Urinary bladder (tissue), 4 donors: ENCODE results near the gene HYAL2. TPM values are rescaled to one million over a fixed set of nuclear protein-coding genes. Genes with fewer than 3 reads are reported as not detected.

ENCODE experiments used
- DNase-seq: peaks from one replicate; pipeline ENCODE4 v3.0.0-alpha.2; 2015; ENCODE audit errors: extremely low spot score
- H3K27ac ChIP-seq: one replicate; pipeline ENCODE4 v1.5.1; 2013; ENCODE audit warnings: low read depth, mild to moderate bottlenecking, moderate library complexity
- H3K36me3 ChIP-seq: one replicate; pipeline ENCODE4 v1.6.1; 2013; ENCODE audit warnings: mild to moderate bottlenecking, moderate library complexity; ENCODE audit not compliant: insufficient read depth
- H3K4me1 ChIP-seq: one replicate; pipeline ENCODE4 v1.6.1; 2013; ENCODE audit warnings: mild to moderate bottlenecking, moderate library complexity; ENCODE audit not compliant: insufficient read depth
- H3K4me3 ChIP-seq: one replicate; pipeline ENCODE4 v1.5.1; 2013; ENCODE audit warnings: low read depth, low read length
- WGBS: extraction: QIAGEN DNeasy Blood & Tissue Kit; methylation state at CpG from one replicate; pipeline ENCODE4 v1.1.7; 2013; 5-methylcytosine and 5-hydroxymethylcytosine counted together
- polyA plus RNA-seq: library from polyadenylated mRNA; stranded (reverse); fragments of 200-250 nt; gene quantifications from one replicate; pipeline ENCODE4 v1.2.3, GENCODE V29; 2013
- total RNA-seq: library from RNA; depleted of rRNA; stranded (reverse); fragments of >200 nt; gene quantifications from one replicate; pipeline ENCODE4 v1.2.3, GENCODE V29; 2014
- donor health status: healthy with polysubstance abuse.
- donor health status: healthy.

The HYAL2 gene
- 44.0 TPM for total RNA-seq
- 121 TPM for polyA plus RNA-seq

DNA sequence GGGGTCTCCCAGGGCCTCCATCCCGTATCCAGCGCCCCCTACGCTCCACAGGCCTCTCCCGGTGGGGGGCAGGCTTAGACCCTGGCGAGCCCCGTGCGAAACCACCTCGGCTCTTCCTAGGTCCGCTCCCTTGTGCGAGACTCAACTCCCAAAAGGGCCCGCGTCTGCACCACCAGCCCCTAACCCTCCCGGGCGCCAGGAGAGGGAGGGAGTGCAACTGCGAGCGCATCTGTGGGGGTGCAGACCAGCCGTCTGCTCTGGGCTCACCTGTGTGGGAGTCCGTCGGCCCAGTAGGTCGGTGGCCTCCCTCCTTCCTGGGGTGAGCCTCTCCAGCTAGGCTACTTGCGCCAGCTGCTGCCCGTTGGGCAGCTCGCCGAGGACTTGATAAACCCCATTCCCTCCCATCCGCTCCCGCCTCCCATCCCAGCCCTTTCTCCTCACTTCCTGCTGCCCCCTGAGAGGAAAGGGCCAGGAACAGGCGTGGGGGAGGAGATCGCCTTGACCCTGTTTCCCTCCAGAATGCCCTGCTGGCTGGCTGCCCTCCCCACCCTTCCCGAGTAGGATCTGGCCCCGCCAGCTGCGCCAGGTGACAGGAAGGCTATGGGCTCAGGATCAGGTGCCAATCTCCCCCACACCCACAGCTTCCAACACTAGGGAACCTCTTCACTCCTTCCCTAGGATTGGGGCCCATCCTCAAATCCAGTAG is at the start of gene HYAL2:
HYAL2 (minus strand) TSS at position 360 of the 706 bp plus-strand sequence. CDS start 2,256 bp downstream, outside the sequence.
- peaks cover 3% of the 10 kb centered on the region for H3K4me1 ChIP-seq
- H3K27ac ChIP-seq, result peak within 1 kb of the TSS; percentile 90
- DNase-seq, result no peak
- H3K36me3 ChIP-seq, result no peaks in the 10 kb centered on the region
- 32% methylated on average over 31 of the region's 31 CpGs for WGBS
- H3K4me3 ChIP-seq, result peak within 1 kb of the TSS; percentile 58

- Histone ChIP-seq H3K4me1 (no peaks in the 10 kb centered on the region), H3K4me3 (no peak overlapping the region), H3K27ac (no peak overlapping the region), H3K36me3 (no peaks in the 10 kb centered on the region)
- 80% methylated on average over 3 of the region's 3 CpGs for WGBS
- DNase-seq, result no peak
These were observed 48.7 kb upstream of the HYAL2 start for GRCh38 chr3:50371133-50371685.

DNA sequence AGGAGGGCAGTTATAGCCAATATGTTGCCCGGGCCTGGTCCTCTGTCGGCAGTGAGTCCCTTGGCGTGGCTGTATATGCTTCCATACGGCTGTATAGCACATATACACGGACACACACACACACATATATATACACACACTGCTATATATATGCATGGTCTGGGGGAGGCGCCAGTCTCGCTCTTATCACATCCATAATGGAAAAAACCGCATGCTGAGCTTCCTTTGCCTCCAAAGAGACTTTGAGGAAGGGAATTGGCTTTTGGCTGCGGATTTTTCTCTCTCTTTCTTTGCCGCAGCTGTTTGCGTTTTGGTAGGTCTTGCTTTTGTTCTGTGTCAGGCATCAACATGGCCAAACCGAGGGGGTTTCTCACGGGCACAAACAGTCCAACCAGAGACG is 48.0 kb upstream of the HYAL2 start:
- H3K36me3 ChIP-seq, result no peaks in the 10 kb centered on the region
- 36% methylated on average over 14 of the region's 14 CpGs for WGBS

DNA sequence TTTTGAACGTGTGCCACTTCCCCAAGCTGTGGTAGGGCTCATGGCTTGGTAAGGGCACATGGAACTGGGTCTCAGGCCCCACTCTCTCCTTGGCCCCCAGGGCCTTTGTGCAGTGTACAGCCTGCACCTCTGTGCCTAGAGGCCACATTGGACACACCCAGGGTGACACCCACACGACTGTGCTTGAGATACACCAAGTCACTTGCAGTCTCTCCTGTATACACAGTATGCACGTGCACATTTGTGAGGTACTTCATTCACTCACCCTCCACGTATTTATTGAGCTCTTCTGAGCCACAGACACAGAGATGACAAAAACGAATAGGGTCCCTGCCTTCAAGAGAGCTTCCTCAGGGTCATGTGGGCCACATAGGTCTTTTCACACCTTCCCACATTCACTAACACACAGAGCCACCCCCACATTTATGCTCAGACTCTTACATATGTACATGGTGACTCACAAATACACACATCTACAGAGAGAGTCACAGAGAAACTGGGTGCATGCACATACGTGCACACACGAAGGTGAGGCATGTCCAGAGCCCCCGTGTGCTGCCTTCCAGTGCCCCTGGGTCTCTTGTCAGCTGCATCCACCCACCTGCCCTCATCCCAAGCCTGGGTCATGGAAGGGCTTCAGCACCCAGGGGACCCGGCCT is 46.6 kb upstream of the HYAL2 start:
- 66% methylated on average over 9 of the region's 9 CpGs for WGBS
- no peak for DNase-seq
- Histone ChIP-seq H3K4me3 (no peak overlapping the region), H3K36me3 (no peaks in the 10 kb centered on the region), H3K27ac (no peak overlapping the region), H3K4me1 (no peaks in the 10 kb centered on the region)

More for the DNA sequence above, 48.0 kb upstream of the HYAL2 start:
- DNase-seq, result no peak
- Histone ChIP-seq H3K4me3 (no peak overlapping the region), H3K27ac (no peak overlapping the region), H3K4me1 (no peaks in the 10 kb centered on the region)

DNA sequence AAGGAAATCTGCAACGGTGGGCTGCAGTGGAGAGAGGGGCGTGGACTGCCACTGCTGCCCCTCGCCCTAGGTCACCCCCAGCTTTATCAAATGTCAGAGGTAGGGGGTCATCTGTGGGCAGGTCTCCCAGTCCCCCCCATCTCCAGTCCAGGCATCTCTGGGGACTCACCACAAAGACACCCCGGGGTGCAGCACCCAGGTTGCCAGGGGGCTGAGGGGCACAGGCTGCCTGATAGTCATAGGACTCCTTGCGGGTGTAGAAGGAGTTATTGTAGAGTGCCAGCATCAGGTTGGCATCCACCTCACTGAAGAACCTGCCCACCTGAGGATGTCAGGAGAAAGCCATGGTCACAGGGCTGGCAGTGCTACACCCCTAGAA is 43.3 kb upstream of the HYAL2 start:
- H3K4me3 ChIP-seq, result peak overlapping the region; percentile 51
- no peak overlapping the region for H3K27ac ChIP-seq
- no peaks in the 10 kb centered on the region for H3K4me1 ChIP-seq
- no peak for DNase-seq
- H3K36me3 ChIP-seq, result no peaks in the 10 kb centered on the region
- 81% methylated on average over 5 of the region's 5 CpGs for WGBS

DNA sequence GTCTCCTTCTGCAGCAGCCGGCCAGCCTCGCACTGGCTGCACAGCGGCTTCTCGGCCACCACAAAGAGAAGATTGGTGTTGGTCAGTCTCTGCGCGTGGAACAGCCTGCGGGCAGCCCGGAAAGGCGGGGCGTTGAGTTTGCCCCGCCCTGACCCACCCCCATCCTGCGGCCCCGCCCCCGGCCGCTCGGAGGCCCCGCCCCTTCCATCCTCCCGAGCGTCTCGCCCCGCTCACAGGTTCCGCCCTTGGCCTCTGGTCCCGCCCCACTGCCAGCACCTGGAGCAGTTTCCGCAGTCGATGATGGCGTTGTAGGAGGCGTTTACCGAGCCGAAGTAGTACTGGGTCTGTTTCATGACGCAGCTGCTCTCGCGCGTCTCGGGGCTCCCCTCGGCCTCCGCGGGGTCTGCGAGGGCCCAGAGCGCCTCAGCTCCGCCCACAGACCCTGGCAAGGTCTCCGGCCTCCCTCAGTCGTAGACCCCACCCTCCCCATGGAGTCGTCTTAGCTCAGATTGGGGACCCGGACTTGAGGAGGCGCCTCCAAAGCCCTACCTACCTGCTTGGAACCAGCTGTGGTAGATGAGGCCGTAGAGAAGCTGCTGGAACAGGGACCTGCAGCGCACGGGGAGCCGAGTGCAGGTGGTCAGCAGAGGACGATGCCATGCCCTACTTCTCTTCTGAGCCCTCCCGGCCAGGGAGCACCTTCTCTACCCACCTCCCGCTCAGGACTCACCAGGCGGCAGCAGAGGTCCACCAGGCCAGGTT is 42.7 kb upstream of the HYAL2 start:
- Histone ChIP-seq H3K36me3 (no peaks in the 10 kb centered on the region), H3K4me3 (peak overlapping the region; percentile 51), H3K27ac (peak overlapping the region; percentile 13), H3K4me1 (no peaks in the 10 kb centered on the region)
- DNase-seq, result no peak
- WGBS, result 7% methylated on average over 53 of the region's 53 CpGs

GRCh38 chr3:50364573-50365079 is 42.1 kb upstream of the HYAL2 start:
- Histone ChIP-seq H3K4me1 (no peaks in the 10 kb centered on the region), H3K36me3 (no peaks in the 10 kb centered on the region), H3K27ac (no peak overlapping the region), H3K4me3 (peak overlapping the region; percentile 51)
- 8% methylated on average over 48 of the region's 48 CpGs for WGBS
- DNase-seq, result no peak

- Histone ChIP-seq H3K4me3 (no peak overlapping the region), H3K36me3 (peaks cover 3% of the 10 kb centered on the region), H3K4me1 (no peaks in the 10 kb centered on the region), H3K27ac (no peak overlapping the region)
- WGBS, result 19% methylated on average over 8 of the region's 8 CpGs
- no peak for DNase-seq
These were observed 37.2 kb upstream of the HYAL2 start for GRCh38 chr3:50359760-50360110.

DNA sequence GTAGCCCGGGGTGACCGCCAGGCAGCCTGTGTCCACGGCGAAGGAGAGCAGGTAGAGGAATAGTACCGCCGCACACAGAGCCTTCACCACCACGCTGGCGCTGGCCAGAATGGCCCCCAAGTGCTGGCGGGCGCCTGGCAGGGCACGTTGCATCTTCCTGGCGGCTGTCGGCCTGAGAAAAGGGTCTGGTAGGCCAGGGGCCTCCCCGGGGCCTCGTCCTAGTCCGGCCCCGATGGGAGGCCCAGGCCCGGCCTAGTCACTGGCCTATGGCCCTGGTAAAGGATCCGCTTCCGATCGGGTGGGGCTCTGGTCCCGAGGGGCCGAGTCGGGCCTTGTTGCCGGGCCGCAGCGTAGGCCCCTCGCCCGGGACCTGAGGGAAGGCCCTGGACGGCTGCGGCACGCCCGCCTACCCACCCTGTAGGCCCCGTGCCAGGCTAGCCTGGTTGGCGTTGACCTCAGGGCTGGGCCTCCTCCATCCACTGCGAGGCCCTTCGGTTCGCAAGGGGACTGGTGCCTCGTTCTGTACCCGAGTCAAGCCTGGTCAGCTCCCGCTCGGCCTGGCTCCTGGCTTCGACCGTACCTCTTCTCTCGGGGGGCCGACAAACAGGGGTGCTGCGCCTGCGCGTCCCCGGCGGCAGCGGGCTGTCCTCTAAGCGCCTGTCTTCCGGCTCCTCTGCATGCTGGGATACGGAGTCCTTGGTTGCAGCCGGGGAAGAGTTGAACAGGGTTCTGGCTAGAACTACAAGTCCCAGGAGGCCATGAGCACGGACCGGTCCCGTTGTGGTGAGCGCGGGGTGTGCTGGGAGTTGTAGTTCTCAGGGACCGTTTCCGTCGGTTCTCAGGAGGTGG is 36.6 kb upstream of the HYAL2 start, which contains the start of gene TMEM115:
TMEM115 (minus strand) TSS at position 611 of the 849 bp plus-strand sequence; CDS start at position 153, 458 bp downstream.
- 1% methylated on average over 64 of the region's 64 CpGs for WGBS
- H3K4me3 ChIP-seq, result peak within 1 kb of the TSS; percentile 86
- peak; percentile 97 for DNase-seq
- H3K36me3 ChIP-seq, result peaks cover 3% of the 10 kb centered on the region
- no peaks in the 10 kb centered on the region for H3K4me1 ChIP-seq
- peak within 1 kb of the TSS; percentile 89 for H3K27ac ChIP-seq

GRCh38 chr3:50358355-50358910 is 35.9 kb upstream of the HYAL2 start:
- no peaks in the 10 kb centered on the region for H3K4me1 ChIP-seq
- H3K36me3 ChIP-seq, result peaks cover 3% of the 10 kb centered on the region
- no peak overlapping the region for H3K27ac ChIP-seq
- no peak for DNase-seq
- WGBS, result 55% methylated on average over 24 of the region's 24 CpGs
- H3K4me3 ChIP-seq, result peak overlapping the region; percentile 86

DNA sequence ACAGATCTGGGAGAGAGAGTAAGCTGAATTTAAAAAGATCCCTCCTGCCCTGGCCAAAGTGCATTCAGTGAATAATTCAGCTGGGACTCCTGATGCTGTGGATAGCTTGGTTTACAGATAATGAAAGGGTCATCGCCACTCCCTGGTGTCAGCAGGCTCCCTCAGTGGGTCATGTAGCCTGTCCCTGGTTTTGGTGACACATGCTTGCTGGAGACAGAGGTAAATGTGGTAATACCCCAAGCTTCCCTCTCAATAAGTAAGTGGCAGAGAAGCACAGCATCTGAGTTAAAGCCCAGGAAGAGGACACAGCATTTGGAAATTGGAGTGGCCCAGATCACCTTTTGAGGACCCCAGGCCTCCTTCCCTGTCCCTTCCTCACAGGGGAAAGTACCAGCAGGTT is 34.9 kb upstream of the HYAL2 start:
- no peak overlapping the region for H3K27ac ChIP-seq
- H3K4me3 ChIP-seq, result no peak overlapping the region
- 78% methylated on average over 1 of the region's 1 CpG for WGBS
- peaks cover 3% of the 10 kb centered on the region for H3K36me3 ChIP-seq
- no peaks in the 10 kb centered on the region for H3K4me1 ChIP-seq
- no peak for DNase-seq

DNA sequence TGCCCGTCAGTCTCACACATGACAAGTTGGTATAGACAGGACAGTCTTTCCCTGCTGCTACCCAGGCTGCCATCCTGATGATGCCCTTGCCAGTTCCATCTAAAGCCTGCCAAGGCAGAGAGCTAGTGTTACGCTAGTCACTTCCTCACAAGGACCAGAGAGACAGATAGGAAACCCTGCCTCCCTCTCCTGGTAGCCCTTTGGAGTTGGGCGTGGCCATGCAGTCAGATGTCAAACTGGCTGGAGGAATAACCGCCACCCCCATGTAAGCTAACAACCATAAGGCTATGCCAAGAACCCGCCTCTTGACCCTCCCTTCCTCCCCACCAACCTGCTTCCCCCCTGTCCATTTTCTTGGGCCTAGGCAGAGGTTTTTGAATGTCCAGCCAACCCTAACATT is 34.0 kb upstream of the HYAL2 start:
- no peak for DNase-seq
- 55% methylated on average over 5 of the region's 5 CpGs for WGBS
- Histone ChIP-seq H3K27ac (no peak overlapping the region), H3K4me1 (no peaks in the 10 kb centered on the region), H3K36me3 (peaks cover 3% of the 10 kb centered on the region), H3K4me3 (no peak overlapping the region)
